Cardiac fibroblast (primary cell): ENCODE results near the gene IMMP2L.
A peak's percentile ranks its signal among the peaks of the same experiment; 100 is the strongest.
"Not testable (repeated sequence)": the region's sequence is repeated elsewhere in the genome, so short reads cannot be mapped to it uniquely, and the experiment has no call there.

Source experiments
- DNase-seq, 2 donors: peaks; one replicate each; pipeline versions ENCODE4 v3.0.0 to v3.0.0-alpha.2; 2010; ENCODE audit warnings: low read depth in 2 of 2
- H3K4me3 ChIP-seq, 2 donors: replicated peaks in 1 of 2; 1 replicate in 1 of 2; 2 replicates in 1 of 2; pipeline ENCODE4 v1.5.1; 2011; ENCODE audit warnings: low read depth in 2 of 2, low read length in 2 of 2, mild to moderate bottlenecking in 2 of 2, moderate library complexity in 1 of 2
- CTCF ChIP-seq: IDR thresholded peaks from one replicate; pipeline ENCODE4 v1.5.1; 2011; ENCODE audit warnings: low read depth, mild to moderate bottlenecking, low read length, inconsistent platforms

The IMMP2L gene

GRCh38 chr7:111274857-111275256 lies 287.4 kb downstream of the IMMP2L start:
- TF ChIP-seq CTCF: no peak
- no peak overlapping the region for H3K4me3 ChIP-seq
- DNase-seq: peak; percentile 52 to 60

DNA sequence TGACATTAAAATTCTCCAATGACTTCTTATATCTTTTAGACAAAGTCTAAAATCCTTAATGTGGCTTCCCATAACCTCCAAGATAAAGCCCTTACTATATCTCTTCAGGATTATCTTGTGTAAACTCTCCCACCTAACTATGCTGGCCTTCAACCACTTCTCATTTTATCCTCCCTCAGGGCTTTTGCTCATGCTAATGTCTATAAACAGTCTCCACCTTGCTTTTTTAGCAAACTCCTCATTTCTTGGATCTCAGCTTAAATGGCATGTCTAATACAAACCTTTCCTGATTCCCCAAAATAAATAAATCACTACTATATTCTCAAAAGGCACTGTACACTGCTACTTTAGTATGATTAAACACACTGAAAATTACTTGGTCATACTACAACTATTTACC lies 290.2 kb downstream of the IMMP2L start:
- DNase-seq: no peak
- H3K4me3 ChIP-seq: no peak overlapping the region
- no peak for TF ChIP-seq CTCF

- not testable (repeated sequence) for DNase-seq, H3K4me3 ChIP-seq
These were observed 291.5 kb downstream of the IMMP2L start for GRCh38 chr7:111270794-111271193.

DNA sequence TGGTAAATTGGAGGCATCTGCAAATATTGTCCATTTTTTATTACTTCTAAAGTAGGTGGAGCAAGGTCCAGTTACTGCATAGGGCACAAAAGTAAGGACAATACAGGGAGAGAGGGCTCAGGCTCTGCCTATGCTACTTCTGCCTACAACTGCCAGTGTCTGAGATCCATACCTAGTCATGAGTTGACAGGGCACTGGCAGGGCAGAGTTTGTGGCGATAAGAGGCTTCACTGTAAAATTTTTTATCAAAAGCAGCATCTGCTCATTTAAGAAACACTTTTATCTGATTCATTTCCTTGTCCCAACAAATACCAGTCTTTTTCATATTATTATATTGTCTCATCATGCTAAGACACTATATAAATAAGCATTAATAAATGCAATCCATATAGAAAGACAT lies 293.4 kb downstream of the IMMP2L start:
- no peak for DNase-seq
- H3K4me3 ChIP-seq: no peak overlapping the region
- no peak for TF ChIP-seq CTCF

GRCh38 chr7:111266613-111267012 lies 295.7 kb downstream of the IMMP2L start:
- H3K4me3 ChIP-seq: no peak overlapping the region
- peak; percentile 71 to 76 for DNase-seq
- TF ChIP-seq CTCF: no peak

- no peak overlapping the region for H3K4me3 ChIP-seq
- no peak for DNase-seq
- no peak for TF ChIP-seq CTCF
These were observed 296.9 kb downstream of the IMMP2L start for GRCh38 chr7:111265394-111265793.

- no peak overlapping the region for H3K4me3 ChIP-seq
- no peak for TF ChIP-seq CTCF
- no peak for DNase-seq
These were observed 297.3 kb downstream of the IMMP2L start for GRCh38 chr7:111264981-111265380.
